Panc1 (cell line): ENCODE data around the gene KCNMA1.

ENCODE experiments used
- POLR2AphosphoS5 ChIP-seq: IDR thresholded peaks from 2 replicates; pipeline ENCODE4 v1.6.1; 2012; ENCODE audit warnings: mild to moderate bottlenecking, low read depth, low read length, moderate library complexity
- TCF7L2 ChIP-seq: IDR thresholded peaks from 2 replicates; pipeline ENCODE4 v1.6.1; 2011; ENCODE audit warnings: mild to moderate bottlenecking, low read depth, low read length, inconsistent platforms
- TF ChIP-seq, protein P1 (sequence below), 2 experiments: IDR thresholded peaks; 2 replicates each; pipeline ENCODE4 v1.6.1; 2011 to 2012; ENCODE audit warnings: low read depth in 2 of 2, control low read depth in 1 of 2, low read length in 1 of 2, mild to moderate bottlenecking in 1 of 2, moderate library complexity in 1 of 2; ENCODE audit not compliant: insufficient read depth in 1 of 2
- TF ChIP-seq, protein P2 (sequence below): fragments of 450-650 bp; IDR thresholded peaks from 2 replicates; pipeline ENCODE4 v1.5.1; 2017; ENCODE audit warnings: mild to moderate bottlenecking

DNA sequence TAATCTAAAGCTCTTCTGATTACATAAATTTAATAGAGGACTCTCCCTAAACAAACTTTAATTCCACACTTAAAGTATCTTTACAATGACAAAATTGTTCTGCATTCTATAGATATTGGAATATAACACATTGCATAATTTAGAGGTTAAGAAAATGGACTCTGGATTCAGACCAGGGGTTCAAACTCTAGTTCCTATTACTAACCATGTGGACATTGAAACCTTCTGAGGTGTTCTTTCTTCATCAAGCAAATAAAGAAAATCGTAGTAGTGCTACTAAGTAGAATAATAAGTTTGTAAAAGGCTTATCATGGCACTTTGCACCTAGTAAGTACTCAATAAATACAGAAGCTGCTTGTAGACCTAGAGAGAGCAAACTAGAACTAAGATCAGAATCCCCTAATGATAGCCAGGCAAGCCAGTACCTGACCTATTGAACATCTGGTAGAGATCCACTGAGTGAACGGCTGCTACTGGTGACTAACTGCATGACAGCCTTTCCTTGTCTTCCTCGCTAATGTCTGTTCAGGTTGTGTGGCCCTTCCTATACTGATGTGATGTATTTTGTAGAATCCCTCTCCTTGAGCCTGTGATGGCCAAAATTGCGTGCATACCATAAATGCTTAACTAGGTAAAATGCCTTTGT, 430.3 kb downstream of the KCNMA1 start:
- TF ChIP-seq, protein P1, sequence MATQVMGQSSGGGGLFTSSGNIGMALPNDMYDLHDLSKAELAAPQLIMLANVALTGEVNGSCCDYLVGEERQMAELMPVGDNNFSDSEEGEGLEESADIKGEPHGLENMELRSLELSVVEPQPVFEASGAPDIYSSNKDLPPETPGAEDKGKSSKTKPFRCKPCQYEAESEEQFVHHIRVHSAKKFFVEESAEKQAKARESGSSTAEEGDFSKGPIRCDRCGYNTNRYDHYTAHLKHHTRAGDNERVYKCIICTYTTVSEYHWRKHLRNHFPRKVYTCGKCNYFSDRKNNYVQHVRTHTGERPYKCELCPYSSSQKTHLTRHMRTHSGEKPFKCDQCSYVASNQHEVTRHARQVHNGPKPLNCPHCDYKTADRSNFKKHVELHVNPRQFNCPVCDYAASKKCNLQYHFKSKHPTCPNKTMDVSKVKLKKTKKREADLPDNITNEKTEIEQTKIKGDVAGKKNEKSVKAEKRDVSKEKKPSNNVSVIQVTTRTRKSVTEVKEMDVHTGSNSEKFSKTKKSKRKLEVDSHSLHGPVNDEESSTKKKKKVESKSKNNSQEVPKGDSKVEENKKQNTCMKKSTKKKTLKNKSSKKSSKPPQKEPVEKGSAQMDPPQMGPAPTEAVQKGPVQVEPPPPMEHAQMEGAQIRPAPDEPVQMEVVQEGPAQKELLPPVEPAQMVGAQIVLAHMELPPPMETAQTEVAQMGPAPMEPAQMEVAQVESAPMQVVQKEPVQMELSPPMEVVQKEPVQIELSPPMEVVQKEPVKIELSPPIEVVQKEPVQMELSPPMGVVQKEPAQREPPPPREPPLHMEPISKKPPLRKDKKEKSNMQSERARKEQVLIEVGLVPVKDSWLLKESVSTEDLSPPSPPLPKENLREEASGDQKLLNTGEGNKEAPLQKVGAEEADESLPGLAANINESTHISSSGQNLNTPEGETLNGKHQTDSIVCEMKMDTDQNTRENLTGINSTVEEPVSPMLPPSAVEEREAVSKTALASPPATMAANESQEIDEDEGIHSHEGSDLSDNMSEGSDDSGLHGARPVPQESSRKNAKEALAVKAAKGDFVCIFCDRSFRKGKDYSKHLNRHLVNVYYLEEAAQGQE (IDR thresholded peaks at IDR 0.05; ENCODE audit: insufficient read depth in 1 of 2, low read depth in 2 of 2, low read length in 1 of 2), result no peak
- TF ChIP-seq POLR2AphosphoS5, result no peak
- TF ChIP-seq, protein P2, sequence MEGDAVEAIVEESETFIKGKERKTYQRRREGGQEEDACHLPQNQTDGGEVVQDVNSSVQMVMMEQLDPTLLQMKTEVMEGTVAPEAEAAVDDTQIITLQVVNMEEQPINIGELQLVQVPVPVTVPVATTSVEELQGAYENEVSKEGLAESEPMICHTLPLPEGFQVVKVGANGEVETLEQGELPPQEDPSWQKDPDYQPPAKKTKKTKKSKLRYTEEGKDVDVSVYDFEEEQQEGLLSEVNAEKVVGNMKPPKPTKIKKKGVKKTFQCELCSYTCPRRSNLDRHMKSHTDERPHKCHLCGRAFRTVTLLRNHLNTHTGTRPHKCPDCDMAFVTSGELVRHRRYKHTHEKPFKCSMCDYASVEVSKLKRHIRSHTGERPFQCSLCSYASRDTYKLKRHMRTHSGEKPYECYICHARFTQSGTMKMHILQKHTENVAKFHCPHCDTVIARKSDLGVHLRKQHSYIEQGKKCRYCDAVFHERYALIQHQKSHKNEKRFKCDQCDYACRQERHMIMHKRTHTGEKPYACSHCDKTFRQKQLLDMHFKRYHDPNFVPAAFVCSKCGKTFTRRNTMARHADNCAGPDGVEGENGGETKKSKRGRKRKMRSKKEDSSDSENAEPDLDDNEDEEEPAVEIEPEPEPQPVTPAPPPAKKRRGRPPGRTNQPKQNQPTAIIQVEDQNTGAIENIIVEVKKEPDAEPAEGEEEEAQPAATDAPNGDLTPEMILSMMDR, result no peak
- TF ChIP-seq TCF7L2, result no peak
